GM19099 (cell line): Measurements from ENCODE around the gene TCF7L2.

ENCODE experiments used
- POLR2A ChIP-seq: IDR thresholded peaks from 3 replicates; pipeline ENCODE4 v1.6.1; 2011; ENCODE audit warnings: low read depth; ENCODE audit not compliant: insufficient read length; ENCODE audit errors: extremely low read depth

The TCF7L2 gene

DNA sequence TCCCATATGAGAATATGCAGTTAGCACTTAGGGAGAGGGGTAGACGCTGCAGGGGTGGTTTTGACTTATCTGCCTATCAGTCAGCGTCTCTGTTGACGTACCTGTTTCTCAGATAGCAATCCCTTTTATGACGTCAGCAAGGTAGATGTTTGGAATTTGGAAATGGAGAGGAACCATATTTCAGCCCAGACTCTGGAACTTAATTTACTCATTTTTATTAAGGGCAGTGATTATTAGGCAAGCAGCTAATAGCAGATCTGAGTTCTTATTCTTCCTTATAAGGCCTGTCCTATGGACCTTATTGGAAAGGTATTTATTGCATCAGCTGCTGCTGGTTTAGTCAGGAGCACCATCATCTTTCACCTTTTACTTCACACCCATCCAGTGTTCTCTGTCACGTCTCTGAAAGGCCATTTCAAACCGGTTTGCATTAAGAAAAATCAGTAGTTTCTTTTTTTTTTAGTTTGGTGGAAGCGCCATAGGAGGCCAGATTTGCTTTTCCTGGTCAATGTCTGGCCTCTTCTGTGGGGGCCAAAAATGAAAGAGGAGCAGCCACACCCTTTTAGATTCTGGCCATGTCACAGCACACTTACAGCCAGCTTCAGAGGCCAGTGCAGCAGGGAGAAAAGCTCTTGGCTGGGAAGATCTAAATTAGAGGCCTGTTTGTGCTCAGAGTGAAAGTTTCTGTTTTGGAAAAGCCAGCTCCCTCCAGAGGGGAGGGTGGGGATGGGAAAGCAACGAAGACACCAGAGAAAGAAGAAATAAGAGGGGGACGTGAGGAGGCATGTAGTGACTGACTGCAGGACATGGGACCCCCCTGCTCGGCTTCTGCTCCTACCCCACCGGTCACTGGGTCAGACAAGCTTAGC lies 146.3 kb downstream of the TCF7L2 start:
- no peak for TF ChIP-seq POLR2A

DNA sequence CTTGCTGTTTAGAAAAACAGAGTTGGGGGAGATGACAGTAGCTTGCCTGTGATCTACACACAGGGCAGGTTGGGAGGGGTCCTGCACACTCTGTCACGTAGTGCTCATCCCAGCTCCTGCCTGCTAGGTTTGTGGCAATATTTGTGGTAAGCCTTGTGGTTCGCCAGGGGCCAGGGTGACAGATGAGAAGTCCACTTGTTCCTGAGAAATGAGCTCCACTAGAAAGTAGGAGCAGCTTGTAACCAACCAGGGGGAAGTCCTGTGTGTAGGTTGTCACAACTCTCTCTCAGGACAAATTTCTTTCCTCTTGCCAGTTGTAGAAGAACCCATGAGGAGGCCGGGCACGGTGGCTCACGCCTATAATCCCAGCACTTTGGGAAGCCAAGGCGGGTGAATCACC lies 147.0 kb downstream of the TCF7L2 start:
- TF ChIP-seq POLR2A, result no peak

DNA sequence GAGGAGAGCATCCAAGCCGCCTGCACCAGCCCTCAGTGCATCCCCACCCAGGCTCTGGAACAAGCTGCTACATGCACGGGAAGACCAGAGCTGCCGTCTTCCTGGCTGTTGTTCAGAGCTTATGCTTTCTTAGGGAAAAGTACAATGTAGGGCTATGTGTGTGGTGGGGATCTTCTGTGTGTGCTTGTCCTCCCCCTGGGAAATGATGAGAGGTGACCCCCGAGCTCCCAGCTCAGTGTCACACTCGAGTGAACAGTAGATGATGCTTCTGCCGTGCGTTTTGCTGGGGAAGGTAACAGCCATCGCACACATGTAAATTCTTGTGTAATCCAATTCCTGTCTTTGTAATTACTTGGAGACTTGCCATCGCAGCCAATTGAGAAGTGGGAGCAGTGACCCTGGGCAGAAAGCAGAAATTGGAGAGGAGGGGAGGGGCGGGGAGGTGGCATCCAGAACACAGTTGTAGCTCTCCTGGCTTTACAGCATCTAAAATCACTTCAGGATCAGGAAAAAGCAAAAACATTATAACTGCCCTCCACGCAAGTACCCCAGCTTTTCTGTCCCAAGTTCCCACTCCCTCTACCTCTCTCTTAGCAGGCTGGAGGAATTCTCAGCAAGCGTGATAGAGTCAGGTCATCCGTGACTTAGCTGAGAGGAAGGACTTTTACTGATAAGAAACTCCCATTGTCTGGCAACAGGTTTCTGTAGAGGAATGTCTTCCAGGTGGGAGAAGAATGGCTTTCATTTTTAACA lies 149.6 kb downstream of the TCF7L2 start:
- TF ChIP-seq POLR2A, result no peak

DNA sequence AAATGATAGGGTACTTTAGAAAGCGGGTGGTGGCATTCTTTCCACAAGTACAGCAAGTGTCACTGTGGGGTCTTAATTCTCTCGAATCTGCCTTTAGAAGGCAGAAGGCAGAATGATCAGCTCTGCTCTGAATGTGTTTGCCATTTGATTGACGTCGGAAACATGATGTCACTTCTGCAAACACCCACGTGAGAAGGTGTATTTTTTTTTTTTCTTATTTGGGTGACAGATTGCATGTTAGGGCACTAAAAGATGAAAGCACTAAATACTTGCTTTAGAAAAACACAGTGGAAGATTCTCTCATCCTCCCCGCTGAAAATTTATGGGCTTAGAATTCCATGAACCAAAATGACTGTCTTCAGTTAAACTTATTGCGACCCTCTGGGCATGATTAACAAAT lies 150.2 kb downstream of the TCF7L2 start:
- no peak for TF ChIP-seq POLR2A

DNA sequence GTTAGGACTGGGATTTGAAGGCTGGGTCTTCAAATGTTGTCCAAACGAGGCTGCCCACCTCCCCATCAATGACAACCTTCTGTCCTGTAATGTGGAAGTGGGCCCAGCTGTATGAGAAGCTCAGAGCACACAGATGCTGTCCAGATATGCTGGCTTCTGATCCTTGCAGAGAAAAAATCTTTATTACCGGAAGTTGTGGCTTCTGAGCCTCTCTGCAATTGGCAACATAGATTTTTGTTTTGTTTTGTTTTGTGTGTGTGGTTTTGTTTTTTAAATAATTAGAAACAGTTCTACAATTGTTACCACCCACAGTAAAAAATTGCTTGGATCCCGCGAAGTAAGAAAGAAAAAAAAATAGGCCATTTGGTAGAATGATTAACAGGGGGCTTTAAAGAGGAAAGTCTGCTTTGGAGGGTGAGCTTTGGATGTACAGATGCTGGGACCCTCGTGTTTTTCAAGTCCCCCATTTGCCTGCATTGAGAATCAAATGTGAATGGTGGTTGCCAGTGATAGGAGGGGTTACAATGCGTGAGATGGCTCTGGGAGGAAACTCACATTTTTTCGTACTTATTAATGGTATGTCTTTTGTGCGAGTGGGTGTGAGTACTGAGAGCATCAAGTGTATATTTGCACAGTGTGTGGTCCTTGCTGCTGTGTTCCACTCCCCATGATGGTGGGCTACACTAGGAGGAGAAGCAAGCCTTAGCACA lies 153.2 kb downstream of the TCF7L2 start:
- no peak for TF ChIP-seq POLR2A

DNA sequence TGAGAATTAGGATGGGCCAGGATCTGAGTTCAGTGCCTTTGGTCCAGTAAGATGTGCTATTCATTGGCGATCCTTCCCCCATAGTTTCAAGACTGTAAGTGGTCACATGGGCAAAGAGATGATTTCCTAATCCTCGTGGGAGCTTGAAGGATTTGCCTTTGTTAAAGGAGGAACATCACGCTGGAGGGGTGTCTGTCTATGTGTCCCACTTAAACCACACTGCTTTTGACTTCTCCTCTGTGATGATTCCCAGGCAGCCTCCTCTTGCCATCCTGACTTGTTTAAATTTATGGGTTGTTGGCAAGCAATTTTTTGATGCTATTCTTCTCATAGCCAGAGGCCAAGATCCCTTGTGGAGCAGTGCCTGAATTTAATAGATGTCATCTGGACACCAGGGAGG lies 154.0 kb downstream of the TCF7L2 start:
- TF ChIP-seq POLR2A, result no peak

DNA sequence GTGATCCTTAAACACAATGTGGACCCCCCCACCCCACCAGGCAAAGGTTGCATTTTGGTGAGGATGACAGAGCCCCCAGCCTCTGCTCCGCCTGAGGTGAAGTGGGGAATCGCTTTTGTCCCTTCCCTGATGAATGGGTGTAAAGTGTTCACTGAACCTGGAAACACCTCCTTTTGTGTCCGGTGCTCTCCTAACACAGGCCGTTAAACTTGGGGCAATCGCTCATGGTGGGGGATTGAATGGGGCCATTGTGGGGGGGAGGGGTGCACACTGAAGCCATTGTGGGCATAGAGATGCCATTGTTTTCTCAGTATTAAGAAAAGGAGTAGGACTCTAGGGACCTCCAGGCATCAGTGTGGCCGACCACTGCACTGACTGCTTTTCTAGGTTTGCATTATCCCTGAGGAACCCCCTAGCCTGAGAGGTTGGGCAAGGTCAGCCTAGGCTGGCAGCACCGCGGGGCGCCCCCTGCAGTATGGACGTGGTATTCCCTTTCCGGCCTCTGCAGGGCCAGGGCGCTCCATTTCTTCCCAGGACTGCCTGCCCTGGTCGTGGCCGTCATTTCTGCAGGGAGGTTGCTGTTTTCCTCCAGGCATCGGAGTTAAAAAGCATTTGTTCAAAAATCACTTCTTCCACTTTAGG lies 158.3 kb downstream of the TCF7L2 start:
- TF ChIP-seq POLR2A, result no peak

DNA sequence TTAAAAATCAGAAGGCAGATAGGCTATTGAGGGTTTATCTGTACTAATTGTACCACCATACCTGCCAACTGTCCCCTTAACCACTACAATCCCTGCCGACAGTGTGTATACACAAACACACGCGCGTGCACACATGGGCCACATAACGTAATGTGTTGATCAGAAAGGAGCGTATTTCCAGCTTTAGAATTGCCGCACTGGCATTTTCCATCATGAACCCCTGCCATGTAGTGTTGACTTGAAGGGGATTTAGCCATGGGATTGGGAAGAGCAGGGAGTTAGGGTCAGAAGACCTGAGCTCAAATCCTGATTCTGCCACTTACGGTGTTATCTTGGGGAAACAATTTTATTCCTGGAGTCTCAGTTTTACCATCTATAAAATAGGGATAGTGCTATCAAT lies 158.9 kb downstream of the TCF7L2 start:
- no peak for TF ChIP-seq POLR2A

DNA sequence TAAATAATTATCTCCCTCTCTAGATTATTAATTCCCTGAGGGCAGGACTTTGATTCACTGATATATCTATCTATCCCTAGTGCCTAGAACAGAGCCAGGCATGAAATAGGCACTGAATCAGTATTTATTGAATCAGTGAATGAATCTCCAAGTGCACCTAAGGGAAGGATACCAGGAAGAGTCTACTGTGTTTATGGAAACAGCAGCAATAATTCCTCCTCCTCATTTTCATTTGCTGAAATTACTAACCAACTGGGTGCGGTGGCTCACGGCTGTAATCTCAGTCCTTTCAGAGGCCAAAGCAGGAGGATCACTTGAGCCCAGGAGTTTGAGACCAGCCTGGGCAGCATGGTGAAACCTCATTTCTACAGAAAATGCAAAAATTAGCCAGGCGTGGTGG lies 161.2 kb downstream of the TCF7L2 start:
- no peak for TF ChIP-seq POLR2A

DNA sequence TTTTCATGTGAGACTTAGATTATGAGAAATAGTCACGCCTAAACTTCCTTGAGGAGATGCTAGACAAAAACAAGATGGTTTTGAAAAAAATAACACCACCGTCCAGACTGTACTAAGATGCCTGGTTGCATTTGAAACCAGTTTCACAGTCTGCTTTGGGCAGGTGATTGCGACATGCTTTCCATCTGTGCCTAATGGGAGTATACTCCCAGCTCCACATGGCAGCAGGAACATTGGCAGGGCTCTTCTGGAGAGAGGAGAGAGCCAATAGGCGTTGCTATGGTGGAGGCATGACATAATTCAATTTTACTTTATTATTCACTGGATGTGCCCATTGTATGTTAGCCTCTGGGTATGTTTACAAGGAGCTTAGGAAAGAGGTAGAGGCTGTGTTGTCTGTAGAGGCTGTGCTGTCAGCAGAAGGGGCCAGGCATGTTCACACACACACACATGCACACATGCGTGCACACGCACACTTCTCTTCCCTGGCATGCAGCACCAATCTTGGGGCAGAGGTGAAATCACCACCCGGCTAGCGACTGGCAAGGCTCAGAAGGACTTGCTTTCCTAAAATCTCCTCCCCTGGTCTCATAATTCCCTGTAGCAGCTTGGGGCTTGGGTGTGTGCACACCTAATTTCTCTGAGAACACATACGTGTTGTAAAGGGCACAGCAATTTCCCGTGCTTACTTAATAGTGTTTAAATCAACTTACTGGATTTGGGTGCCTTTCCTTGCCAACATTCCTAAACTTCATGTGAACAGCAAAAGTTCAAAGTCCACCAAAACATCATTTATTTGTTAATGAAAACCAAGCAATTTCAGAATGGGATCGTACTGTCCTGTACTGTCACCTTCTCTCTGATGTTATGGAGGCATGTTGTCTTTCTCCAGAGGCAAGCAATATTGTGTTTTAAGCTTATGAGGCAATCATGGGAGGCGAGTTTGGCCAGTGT lies 162.1 kb downstream of the TCF7L2 start:
- TF ChIP-seq POLR2A, result no peak

DNA sequence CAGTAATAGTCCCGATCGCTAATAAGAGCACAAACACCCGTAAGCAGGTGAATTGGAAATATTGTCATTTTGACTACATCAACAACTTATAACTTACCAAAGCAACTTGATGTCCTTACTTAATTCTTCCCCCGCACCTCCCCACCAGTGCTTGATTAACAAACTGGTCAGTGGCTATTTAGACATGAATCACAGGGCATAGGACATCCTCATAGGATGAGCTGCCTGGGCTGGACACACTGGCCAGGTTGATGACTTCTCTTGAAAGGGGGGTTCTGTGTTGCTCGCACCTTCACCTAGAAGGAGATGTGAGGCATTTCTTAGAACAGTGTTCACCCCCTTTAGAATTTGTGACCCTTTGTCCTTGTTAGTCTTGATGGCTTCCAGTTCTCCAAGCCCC lies 163.2 kb downstream of the TCF7L2 start:
- no peak for TF ChIP-seq POLR2A

DNA sequence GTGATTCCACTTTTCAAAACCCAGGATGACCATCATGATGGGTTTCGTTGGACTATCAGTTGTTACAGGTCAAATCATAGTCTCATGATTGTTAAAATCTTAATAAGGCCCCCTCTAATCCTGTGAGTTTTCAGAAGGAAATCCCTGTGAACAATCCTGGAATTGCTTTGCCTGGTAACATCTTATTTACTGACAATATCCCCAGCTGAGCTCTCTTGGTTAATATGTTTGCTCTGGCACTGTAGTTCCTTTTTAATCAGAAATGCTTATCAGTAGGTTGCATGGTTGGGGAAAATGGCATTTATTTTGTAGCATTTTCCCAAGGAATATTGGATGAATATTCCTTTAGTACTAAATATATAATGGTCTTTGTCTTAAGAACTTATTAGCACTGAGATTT lies 163.9 kb downstream of the TCF7L2 start:
- TF ChIP-seq POLR2A, result no peak

DNA sequence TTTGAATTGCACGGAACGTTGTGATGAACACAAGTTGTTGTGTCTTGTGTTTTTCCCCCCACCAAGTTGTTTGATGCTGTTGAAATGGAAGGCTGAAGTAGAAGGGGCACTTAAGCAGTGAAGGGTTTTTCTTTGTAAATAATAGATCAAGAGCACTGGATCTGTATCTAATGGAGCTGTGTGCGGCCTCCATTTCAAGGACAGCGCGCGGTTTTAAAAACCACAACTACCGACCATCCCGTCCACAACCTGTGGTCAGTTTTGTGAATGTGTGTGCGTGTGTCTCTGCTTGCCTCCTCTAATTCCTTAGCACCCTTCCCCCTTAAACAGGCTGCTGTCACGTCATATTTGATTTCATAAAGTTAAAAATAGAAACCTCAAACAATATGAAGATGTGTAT lies 165.5 kb downstream of the TCF7L2 start:
- no peak for TF ChIP-seq POLR2A

DNA sequence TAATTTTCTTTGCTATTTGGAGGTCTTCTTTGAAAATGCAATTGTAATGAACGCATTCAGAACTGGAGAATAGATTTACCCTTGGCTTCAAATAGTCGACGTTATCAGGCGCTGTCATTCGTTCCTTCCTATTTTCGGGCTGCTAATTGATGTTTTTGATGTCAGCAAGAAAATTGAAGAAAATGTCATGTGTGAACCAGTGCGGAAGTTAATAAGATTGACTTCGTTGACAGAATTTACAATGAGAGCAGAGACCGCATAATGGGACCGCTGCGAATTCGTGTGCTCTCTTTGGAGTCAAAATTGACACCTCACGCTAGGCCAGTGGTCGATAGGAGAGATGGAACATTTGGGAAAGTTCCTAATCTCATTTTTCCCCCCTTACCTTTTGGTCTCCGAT lies 168.8 kb downstream of the TCF7L2 start:
- no peak for TF ChIP-seq POLR2A
